HG03521 (cell line): ENCODE measurements around the gene STARD13.

ENCODE experiments used
- ATAC-seq: cut with Tn5 transposase; IDR thresholded peaks from one replicate; pipeline ENCODE4 v1.9.1; 2021; ENCODE audit warnings: mild to moderate bottlenecking, moderate library complexity; ENCODE audit not compliant: unreplicated experiment

The STARD13 gene

GRCh38 chr13:33278913-33279312 lies 6.6 kb downstream of the STARD13 start:
- no peak for ATAC-seq

DNA sequence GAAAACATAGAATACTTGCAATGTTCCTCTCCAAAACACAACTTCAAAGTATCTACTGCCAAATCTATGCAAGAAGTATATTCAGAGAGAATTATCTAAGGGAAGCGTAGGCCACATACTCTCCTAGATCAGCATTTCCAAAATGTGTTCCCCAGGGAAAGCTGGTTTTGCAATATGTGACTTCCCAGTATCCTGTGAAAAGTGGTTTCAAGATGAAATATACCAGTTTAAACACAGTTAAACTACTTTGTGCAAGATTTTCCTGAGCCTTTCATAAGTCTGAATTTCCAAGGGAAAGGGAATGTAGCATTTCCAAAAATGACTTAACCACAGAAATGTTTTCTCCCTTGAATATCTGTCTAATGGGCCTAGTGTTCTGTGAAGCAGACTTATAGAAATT lies 7.6 kb downstream of the STARD13 start:
- no peak for ATAC-seq

GRCh38 chr13:33277037-33277740 lies 8.4 kb downstream of the STARD13 start:
- no peak for ATAC-seq

- no peak for ATAC-seq
These were observed 9.0 kb downstream of the STARD13 start for GRCh38 chr13:33276570-33276969.

DNA sequence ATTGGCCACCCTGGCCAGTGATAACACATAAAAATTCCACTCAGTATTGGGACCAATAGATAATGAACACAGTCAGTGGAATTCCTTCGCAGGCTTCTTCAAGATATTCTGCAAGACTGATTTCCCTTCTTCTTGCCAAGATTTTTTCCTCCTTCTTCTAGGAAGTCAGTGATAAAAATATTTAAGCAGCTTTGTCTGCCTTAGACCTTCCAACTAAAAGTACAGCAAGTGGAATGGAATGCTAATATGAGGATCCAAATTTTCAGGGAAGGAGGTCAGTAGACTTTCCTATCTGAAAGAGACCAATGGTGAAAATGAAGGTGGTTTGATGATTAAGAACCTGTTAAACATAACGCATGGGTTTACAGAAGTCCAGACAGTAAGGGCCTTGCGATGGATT lies 9.6 kb downstream of the STARD13 start:
- ATAC-seq = no peak

GRCh38 chr13:33274264-33274663 lies 11.3 kb downstream of the STARD13 start:
- no peak for ATAC-seq

DNA sequence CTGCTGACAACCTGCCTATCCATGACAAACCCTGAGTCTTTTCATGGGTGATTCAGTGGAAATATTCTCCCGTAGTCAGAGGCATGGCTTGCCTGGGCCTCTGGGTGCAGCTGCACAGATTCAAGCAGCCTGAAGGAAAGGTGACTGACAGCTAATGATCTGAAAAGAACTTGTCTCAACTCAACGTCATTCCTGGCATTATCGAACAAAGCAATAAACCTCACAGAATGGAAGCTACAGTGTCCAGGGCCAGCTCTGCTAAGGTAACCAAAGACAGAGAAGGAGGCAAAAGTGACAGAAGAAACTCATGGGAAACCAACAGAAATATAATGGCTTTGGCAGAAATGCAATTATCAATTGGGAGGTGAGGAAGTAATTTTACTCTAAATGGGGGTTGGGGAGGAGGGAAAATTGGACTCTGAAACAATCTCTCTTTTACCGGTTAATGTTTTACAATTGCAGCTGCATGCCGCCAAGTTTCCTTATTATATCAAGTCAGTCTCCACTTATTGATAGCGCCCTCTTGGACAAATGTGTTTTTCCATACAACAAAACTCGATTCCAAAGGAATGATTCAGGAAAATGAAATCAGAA lies 12.9 kb downstream of the STARD13 start:
- no peak for ATAC-seq

GRCh38 chr13:33271759-33272158 lies 13.8 kb downstream of the STARD13 start:
- no peak for ATAC-seq

- no peak for ATAC-seq
These were observed 14.5 kb downstream of the STARD13 start for GRCh38 chr13:33270895-33271538.

DNA sequence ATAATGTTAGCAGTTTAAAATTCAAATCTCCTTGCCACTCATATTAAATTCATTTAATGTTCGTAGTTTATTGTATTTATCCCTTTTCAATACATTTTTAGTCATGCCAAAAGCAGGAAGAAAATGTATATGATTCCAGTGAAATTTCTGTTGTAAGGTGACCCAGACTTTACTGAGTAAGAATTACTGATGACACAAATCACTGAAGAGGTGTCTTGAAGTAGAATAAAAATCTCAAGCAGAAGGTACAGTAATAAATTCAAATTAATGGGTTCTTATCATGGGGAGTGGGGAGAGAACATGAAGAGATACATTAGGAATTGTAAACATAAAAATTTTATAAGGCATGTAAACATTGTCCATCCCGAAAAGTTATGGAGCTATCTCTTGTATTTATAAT lies 19.9 kb downstream of the STARD13 start:
- no peak for ATAC-seq

DNA sequence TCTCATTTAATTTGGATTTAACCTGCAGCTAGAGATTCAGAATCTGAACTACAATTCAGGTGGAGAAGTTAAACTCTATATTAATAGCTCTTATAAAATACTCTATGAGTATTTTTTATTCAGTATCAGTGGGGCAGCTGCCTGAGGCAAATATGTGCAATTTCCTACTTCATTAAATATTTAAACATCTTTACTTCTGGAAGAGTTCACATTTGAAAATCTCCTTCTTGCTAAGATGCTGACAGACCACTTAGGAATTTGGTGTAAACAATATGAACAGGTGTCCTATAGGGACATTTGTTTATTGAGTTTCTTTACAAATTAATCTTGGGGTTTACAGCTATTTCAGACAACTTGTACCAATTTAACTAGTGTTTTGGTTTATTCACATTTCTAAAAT lies 20.4 kb downstream of the STARD13 start:
- no peak for ATAC-seq

DNA sequence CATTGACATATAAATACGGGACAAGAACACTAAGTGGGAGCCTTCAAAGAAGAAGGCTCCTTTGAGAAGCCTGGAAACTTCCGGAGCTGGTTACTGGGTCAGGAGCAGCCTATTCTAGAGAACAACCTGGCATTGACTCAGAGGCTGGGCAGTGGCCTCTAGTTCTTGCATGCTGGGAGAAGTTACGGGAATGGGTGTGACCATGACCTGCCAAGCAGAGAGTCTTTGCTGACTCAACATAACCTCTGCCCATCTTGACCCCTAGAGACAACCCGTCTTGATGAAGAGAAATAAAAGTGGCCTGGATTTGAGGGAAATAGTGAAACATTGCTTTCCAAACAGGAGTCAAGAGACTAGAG lies 21.0 kb downstream of the STARD13 start:
- no peak for ATAC-seq

GRCh38 chr13:33263976-33264619 lies 21.5 kb downstream of the STARD13 start:
- ATAC-seq = no peak

GRCh38 chr13:33263484-33263883 lies 22.1 kb downstream of the STARD13 start:
- no peak for ATAC-seq

DNA sequence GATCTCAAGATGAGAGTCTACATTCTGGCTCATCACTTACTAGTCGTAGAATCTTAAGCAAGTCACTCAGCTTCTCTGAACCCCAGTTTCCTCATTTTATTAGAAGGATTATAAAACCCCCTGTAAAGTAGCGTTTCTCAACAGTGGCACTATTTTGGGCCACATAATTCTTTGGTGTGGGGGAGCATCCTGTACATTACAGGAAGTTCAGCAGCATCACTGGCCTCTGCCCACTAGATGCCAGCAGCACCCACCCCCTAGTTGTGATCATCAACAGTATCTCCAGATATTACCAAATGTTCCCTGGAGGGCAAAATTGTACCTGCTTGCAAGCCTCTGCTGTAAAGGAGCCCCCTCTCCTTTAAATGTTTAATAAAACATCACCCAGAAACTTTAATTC lies 22.6 kb downstream of the STARD13 start:
- no peak for ATAC-seq

GRCh38 chr13:33262594-33262993 lies 23.0 kb downstream of the STARD13 start:
- ATAC-seq = no peak

DNA sequence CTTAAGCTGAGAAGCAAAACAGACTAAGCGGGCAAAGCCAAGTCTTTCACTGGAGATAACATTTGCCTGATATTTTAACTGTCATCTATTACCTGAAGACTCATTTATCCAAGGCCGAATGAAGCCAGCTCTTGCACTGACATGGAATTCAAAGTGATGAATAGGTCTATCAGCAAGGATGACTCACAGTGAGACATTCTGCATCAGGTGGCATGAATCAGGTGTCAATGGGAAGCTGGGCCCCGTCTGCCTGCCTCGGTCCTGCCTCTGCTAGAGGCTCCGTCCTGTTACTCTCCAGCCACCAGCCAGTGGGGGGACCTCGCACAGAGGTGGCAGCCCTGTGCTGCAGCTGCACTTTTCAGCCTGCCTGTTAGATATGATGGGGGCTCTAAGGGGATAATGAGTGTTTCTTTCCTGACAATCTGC lies 23.5 kb downstream of the STARD13 start:
- no peak for ATAC-seq

- ATAC-seq = no peak
These were observed 24.0 kb downstream of the STARD13 start for GRCh38 chr13:33261387-33262061.

GRCh38 chr13:33260168-33261098 lies 25.1 kb downstream of the STARD13 start:
- ATAC-seq = no peak

DNA sequence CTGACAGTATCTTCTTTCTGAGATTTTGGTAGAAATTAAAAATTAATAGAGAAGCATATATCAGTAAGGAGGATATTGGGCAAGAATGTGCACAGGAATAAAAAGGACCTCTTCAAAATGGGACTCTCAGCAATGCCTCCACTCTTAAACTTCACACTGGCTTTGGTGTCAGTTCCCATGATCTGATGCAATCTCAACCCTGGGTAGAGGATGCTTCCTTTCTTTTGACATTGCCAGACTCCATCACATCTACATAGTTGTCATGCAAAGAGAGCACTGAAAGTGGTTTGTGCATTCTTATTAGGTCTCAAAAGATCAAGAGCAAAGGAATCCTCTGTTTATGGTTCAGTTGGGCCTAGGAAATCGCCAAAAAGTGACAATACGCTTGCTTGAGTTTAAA lies 26.3 kb downstream of the STARD13 start:
- no peak for ATAC-seq
